Epithelial cell of proximal tubule (primary cell): ENCODE measurements around the gene PERCC1. TPM values are rescaled to one million over a fixed set of nuclear protein-coding genes. Genes with fewer than 3 reads are reported as not detected.

Experiments used
- DNase-seq: peaks from one replicate; pipeline ENCODE4 v3.0.0-alpha.2; 2011; ENCODE audit warnings: low read depth
- H3K4me3 ChIP-seq: 2 replicates; pipeline ENCODE4 v1.5.1; 2011; ENCODE audit warnings: low read depth, mild to moderate bottlenecking, low read length
- total RNA-seq: library from RNA; depleted of rRNA; stranded (reverse); fragments of >200 nt; gene quantifications from 2 replicates; pipeline ENCODE4 v1.2.3, GENCODE V29; 2015
- TF ChIP-seq, protein P1 (sequence below): conservative IDR thresholded peaks from 2 replicates; pipeline ENCODE4 v1.5.1; 2012; ENCODE audit warnings: low read depth, mild to moderate bottlenecking, low read length

PERCC1 gene
- total RNA-seq, result not detected in 2 replicates

DNA sequence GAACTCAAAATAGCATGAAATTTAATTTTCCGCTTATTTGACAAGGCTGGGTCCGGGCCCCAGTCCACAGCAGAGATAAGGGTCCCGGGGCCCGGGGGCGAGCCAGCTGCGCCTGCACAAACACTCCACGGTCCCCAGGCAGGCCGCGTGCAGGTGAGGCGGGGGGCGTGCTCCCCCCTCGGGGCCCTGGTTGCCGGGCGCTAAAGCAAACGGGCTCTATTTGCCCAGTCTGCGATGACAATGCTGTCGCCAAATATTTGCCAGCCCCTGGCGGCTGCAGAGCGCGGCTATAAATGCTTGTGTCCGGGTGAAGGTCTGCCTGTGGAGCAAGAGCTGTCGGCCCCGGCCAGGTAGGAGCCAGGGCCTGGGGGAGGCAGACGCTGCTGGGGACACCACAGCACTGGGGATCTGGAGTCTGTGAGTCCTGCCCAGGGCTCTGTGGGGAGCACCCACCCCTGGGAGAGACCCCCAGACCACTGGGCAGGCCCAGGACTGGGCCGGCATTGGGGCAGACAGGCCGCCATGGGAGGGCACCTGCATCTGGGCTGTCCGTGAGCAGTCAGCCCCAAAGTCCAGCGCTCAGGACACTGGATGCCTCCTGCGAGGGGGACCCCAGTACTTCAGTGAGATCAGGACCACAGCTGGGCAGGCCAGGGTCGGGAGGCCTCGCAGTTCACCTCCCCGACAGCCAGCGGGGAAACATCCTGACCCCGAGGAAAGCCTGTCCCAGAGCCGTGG, at the start of gene PERCC1:
TSS of gene PERCC1 (plus strand) at position 320 of the 738 bp plus-strand sequence. CDS start 1,516 bp downstream, outside the sequence.
- DNase-seq, result no peak
- TF ChIP-seq, protein P1, sequence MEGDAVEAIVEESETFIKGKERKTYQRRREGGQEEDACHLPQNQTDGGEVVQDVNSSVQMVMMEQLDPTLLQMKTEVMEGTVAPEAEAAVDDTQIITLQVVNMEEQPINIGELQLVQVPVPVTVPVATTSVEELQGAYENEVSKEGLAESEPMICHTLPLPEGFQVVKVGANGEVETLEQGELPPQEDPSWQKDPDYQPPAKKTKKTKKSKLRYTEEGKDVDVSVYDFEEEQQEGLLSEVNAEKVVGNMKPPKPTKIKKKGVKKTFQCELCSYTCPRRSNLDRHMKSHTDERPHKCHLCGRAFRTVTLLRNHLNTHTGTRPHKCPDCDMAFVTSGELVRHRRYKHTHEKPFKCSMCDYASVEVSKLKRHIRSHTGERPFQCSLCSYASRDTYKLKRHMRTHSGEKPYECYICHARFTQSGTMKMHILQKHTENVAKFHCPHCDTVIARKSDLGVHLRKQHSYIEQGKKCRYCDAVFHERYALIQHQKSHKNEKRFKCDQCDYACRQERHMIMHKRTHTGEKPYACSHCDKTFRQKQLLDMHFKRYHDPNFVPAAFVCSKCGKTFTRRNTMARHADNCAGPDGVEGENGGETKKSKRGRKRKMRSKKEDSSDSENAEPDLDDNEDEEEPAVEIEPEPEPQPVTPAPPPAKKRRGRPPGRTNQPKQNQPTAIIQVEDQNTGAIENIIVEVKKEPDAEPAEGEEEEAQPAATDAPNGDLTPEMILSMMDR, result no peak
- no peak within 1 kb of the TSS for H3K4me3 ChIP-seq

DNA sequence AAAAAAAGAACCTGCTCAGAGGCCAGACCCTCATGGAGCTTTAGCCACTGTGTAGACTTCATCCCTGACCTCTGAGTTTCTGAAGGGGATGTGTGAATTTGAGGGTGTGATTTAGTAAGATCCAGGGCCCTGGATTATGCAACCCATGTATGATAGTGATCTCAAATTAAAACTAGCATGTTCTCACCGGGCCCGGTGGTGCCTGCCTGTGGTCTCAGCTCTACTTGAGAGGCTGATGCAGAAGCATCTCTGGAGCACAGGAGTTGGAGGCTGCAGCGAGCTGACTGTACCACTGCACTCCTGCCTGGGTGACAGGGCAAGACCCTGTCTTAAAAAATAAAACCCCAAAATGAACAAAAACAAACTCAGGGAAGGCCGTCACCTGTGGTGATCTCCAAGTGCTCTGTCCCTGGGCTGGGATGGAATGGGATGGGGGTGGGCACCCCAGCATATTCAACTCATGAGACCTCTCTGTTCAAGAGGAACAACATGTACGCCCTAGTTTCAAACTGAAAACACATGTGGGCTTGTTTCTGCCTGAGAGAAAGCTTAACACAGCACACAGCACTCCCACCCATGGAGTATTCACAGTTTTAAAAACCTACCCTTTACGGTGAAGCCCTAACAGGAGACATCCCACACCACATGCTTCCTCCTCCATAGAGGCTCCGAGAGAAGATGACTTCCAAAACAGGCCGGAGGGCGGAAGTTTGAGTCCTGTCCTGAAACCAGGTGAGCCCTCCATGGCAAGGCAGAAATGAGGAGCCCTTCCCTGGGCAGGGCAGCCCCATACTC, 49.1 kb upstream of the PERCC1 start:
- no peak for DNase-seq
- H3K4me3 ChIP-seq, result no peak overlapping the region
- TF ChIP-seq, protein P1, result no peak

DNA sequence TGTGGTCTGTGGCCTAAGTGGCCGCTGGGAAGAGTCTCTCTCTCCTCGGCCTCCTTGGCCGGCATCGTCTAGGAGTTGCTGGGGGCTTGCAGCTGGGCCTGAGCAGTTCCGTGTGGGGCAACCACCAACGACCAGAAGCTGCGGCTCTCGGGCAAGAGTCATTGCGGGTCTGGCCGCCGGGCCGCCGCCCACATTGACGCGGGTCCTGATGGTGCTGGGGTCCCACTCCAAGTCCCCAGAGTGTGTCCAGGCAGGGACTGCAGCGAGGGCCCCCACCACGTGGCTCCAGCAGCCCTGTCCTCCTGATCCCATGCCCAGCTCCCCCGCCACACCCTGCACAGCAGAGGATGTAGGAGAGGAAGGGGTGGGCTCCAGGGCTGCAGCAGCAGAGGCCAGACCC, 47.3 kb upstream of the PERCC1 start:
- H3K4me3 ChIP-seq, result no peak overlapping the region
- DNase-seq, result no peak
- TF ChIP-seq, protein P1, result no peak

DNA sequence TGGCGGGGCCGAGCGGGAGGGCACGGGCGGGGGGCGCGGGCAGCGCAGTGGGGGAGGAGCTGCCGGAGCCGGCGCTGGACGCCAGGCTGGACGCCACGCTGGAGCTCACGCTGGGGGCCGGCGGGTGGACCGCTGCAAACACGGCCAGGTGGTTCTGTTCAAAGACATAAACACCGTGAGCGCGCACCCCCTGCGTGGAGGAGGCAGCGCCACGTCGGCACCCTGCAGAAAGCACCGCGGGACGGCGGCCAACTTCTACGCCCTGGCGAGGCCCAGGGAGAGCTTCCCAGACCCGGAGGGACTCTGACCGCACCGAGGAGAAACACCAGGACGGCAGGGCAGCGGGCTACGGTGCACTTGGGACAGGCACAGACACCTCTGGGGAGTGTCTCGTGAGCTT, 45.6 kb upstream of the PERCC1 start:
- H3K4me3 ChIP-seq, result no peak overlapping the region
- TF ChIP-seq, protein P1, result no peak
- no peak for DNase-seq

- DNase-seq, result no peak
- TF ChIP-seq, protein P1, result no peak
Measured at GRCh38 chr16:1387331-1387730, 43.5 kb upstream of the PERCC1 start.

GRCh38 chr16:1389762-1390161, 41.1 kb upstream of the PERCC1 start:
- TF ChIP-seq, protein P1, result no peak
- DNase-seq, result no peak
- H3K4me3 ChIP-seq, result no peak overlapping the region

More at GRCh38 chr16:1387331-1387730, 43.5 kb upstream of the PERCC1 start:
- no peak overlapping the region for H3K4me3 ChIP-seq
